Ascending aorta (tissue), 2 donors: ENCODE measurements around the gene EYA4. TPM values are rescaled to one million over a fixed set of nuclear protein-coding genes. Genes with fewer than 3 reads are reported as not detected.
A peak's percentile ranks its signal among the peaks of the same experiment; 100 is the strongest.

Experiments used
- DNase-seq, 2 donors: peaks; one replicate each; pipeline ENCODE4 v3.0.0-alpha.2; 2019; ENCODE audit warnings: low spot score in 2 of 2
- H3K27ac ChIP-seq, 2 donors: fragments of 200-600 bp; sonication (generic); one replicate each; pipeline ENCODE4 v1.5.1; 2016 to 2017; ENCODE audit warnings: mild to moderate bottlenecking in 1 of 2
- H3K27me3 ChIP-seq: fragments of 200-600 bp; sonication (generic); one replicate; pipeline ENCODE4 v1.5.1; 2017
- H3K36me3 ChIP-seq, 2 donors: fragments of 200-600 bp; sonication (generic); one replicate each; pipeline ENCODE4 v1.5.1; 2016
- H3K4me1 ChIP-seq, 2 donors: fragments of 200-600 bp; sonication (generic); one replicate each; pipeline ENCODE4 v1.5.1; 2016 to 2017; ENCODE audit warnings: mild to moderate bottlenecking in 1 of 2
- H3K4me3 ChIP-seq, 2 donors: fragments of 200-600 bp; sonication (generic); one replicate each; pipeline ENCODE4 v1.5.1; 2016 to 2017; ENCODE audit warnings: mild to moderate bottlenecking in 1 of 2
- H3K9me3 ChIP-seq, 2 donors: fragments of 200-600 bp; sonication (generic); one replicate each; pipeline ENCODE4 v1.5.1; 2016
- CTCF ChIP-seq, 3 experiments: fragments of 200-600 bp in 2 of 3; fragments of 450-650 bp in 1 of 3; sonication (generic) in 2 of 3; IDR thresholded peaks; one replicate each; pipeline ENCODE4 v1.5.1; 2016 to 2019; ENCODE audit warnings: antibody characterized with exemption in 3 of 3, mild to moderate bottlenecking in 1 of 3, moderate library complexity in 1 of 3
- intact Hi-C: fragments of 100-400 bp; cut with DNase I; formaldehyde crosslinking; loops from one replicate; pipeline ENCODE4 v1.15.1; 2023
- total RNA-seq: library from RNA; depleted of rRNA; stranded (reverse); fragments of >200 nt; gene quantifications from one replicate; pipeline ENCODE4 v1.1.0, GENCODE V29; 2016

EYA4 gene
- total RNA-seq, 1 donor from 2014 or later: 6.2 TPM

- no peaks in the 10 kb centered on the region for H3K9me3 ChIP-seq
- DNase-seq: no peak
- H3K27ac ChIP-seq: no peak overlapping the region
- no peaks in the 10 kb centered on the region for H3K27me3 ChIP-seq
- no peaks in the 10 kb centered on the region for H3K36me3 ChIP-seq
- no peaks in the 10 kb centered on the region for H3K4me1 ChIP-seq
- peak overlapping the region; percentile 24 to 60 for H3K4me3 ChIP-seq
- peak; percentile 84 to 97 (median 93) for TF ChIP-seq CTCF (IDR thresholded peaks at IDR 0.05)
- intact Hi-C loops: loop anchor here (1.0 to 2.0 kb wide), 3 partner anchors 347 to 528 kb away; no protein-coding TSS in a partner anchor
These were observed 328.1 kb downstream of the EYA4 start for GRCh38 chr6:133568970-133569889.

- no peak for DNase-seq
- no peak for TF ChIP-seq CTCF (IDR thresholded peaks at IDR 0.05)
- H3K36me3 ChIP-seq: no peaks in the 10 kb centered on the region
- H3K9me3 ChIP-seq: no peaks in the 10 kb centered on the region
- H3K27ac ChIP-seq: no peak overlapping the region
- no peaks in the 10 kb centered on the region for H3K4me1 ChIP-seq
- intact Hi-C loops: no loop called here
- H3K4me3 ChIP-seq: no peak overlapping the region
- H3K27me3 ChIP-seq: no peaks in the 10 kb centered on the region
These were observed 330.5 kb downstream of the EYA4 start for GRCh38 chr6:133571681-133572080.

DNA sequence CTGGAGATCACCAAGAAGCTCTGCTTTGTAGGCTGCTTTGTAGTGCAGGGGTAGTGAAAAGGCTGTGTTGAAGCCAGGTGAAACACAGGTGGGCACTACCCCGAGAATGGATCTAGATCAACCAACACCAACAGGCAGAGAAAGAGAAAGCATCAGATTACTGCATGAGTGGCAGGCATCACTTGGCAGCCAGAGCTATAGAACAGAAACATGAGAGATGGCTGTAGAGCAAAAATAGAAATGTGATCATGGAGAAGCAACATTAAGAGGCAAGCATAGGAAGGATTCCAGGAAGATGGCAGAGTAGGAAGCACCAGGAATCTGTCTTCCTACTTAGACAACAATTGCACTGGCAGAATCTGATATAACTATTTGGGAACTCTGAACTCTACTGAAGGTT is 336.7 kb downstream of the EYA4 start:
- Histone ChIP-seq H3K9me3 (no peaks in the 10 kb centered on the region), H3K27ac (no peak overlapping the region), H3K4me1 (no peaks in the 10 kb centered on the region), H3K36me3 (no peaks in the 10 kb centered on the region), H3K27me3 (no peaks in the 10 kb centered on the region), H3K4me3 (no peak overlapping the region)
- DNase-seq: no peak
- intact Hi-C loops: no loop called here
- TF ChIP-seq CTCF (IDR thresholded peaks at IDR 0.05): no peak
